Gastroesophageal sphincter (tissue), 3 donors: ENCODE measurements around the gene STEAP3.

Experiments used
- EP300 ChIP-seq: sonication (generic); formaldehyde crosslinking; IDR thresholded peaks from one replicate; pipeline ENCODE4 v1.6.1; 2017; ENCODE audit warnings: antibody characterized with exemption, mild to moderate bottlenecking
- POLR2A ChIP-seq, 2 donors: fragments of 450-650 bp; IDR thresholded peaks; one replicate each; pipeline ENCODE4 v1.6.1; 2017; ENCODE audit warnings: antibody characterized with exemption in 2 of 2, mild to moderate bottlenecking in 2 of 2, moderate library complexity in 1 of 2
- POLR2AphosphoS5 ChIP-seq: sonication (generic); formaldehyde crosslinking; IDR thresholded peaks from one replicate; pipeline ENCODE4 v1.6.1; 2017; ENCODE audit warnings: antibody characterized with exemption
- TF ChIP-seq, protein P1 (sequence below), 4 experiments: fragments of 200-600 bp in 2 of 4; fragments of 450-650 bp in 2 of 4; sonication (generic) in 1 of 4; IDR thresholded peaks; one replicate each; pipeline ENCODE4 v1.5.1; 2017 to 2019; ENCODE audit warnings: antibody characterized with exemption in 4 of 4, mild to moderate bottlenecking in 2 of 4, moderate library complexity in 2 of 4

DNA sequence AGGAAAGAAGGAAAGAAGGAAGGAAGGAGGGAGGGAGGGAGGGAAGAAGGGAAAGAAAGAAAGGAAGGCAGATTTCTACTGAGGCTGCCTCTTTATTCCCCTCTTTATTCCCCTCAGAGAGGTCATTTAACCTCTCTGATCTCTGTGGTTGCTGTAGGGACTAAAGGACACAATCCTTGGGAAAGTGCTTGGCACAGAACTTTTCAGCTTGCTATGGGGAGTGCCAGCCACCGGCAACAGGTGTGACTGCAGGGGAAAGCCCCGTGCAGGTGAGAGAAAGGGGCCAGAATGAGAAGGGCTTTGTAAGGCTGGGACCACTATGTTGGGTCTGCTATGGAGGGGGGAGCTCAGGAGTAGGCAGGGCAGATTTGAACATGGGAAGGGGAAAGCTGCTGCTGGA, 27.7 kb upstream of the STEAP3 start:
- TF ChIP-seq, protein P1, sequence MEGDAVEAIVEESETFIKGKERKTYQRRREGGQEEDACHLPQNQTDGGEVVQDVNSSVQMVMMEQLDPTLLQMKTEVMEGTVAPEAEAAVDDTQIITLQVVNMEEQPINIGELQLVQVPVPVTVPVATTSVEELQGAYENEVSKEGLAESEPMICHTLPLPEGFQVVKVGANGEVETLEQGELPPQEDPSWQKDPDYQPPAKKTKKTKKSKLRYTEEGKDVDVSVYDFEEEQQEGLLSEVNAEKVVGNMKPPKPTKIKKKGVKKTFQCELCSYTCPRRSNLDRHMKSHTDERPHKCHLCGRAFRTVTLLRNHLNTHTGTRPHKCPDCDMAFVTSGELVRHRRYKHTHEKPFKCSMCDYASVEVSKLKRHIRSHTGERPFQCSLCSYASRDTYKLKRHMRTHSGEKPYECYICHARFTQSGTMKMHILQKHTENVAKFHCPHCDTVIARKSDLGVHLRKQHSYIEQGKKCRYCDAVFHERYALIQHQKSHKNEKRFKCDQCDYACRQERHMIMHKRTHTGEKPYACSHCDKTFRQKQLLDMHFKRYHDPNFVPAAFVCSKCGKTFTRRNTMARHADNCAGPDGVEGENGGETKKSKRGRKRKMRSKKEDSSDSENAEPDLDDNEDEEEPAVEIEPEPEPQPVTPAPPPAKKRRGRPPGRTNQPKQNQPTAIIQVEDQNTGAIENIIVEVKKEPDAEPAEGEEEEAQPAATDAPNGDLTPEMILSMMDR (IDR thresholded peaks at IDR 0.05): no peak
- no peak for TF ChIP-seq POLR2AphosphoS5
- TF ChIP-seq POLR2A (IDR thresholded peaks at IDR 0.05): no peak
- no peak for TF ChIP-seq EP300
